ENCODE data around the gene SYNE1. TPM values are rescaled to one million over a fixed set of nuclear protein-coding genes. Genes with fewer than 3 reads are reported as not detected.

The SYNE1 gene
- total RNA-seq, 1 experiment from 2014 or later: 3.0 TPM

DNA sequence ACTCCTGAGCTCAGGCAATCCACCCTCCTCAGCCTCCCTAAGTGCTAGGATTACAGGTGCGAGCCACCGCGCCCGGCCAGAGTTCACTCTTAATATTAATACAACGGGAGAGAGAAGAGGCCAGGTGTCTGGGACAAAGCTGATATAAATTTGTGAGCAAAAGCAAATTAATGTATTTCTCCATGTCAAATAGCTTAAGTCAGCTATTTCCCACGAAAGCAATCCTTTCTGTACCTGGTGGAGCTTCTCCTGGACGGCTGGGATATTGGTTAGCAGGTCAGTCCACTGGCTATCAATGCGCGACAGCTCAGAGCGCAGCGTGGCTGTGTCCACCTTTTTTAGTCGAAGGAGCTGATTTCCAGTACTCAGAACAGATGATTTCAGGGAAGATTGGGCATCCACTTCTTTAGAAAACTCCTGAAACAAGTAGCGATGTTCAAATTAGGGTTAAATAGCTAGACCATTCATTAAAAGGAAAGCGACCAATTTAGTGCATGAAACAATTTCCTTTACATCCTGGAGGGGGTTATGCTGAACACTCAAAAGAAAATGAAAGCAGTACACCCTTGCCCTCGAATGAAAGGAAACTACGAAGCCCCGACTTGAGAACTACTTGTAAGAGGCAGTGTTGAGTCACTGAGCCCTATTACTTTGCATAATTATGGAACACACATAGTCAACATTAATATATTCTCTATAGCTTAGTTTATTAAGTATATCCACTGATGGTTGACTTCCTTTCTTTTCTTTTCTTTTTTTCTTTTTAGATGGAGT lies 403.4 kb downstream of the SYNE1 start:
- Histone ChIP-seq H4K5ac (ENCODE audit: insufficient read length, low read depth, low read length) (no peak overlapping the region), H2AK5ac (ENCODE audit: insufficient read length, low read length) (no peak overlapping the region), H4K91ac (ENCODE audit: insufficient read length, low read depth, low read length) (no peak overlapping the region), H3K27ac (ENCODE audit: insufficient read length, low read depth, low read length) (no peak overlapping the region), H4K20me1 (ENCODE audit: control insufficient read depth, insufficient read depth, insufficient read length) (no peaks in the 10 kb centered on the region), H3K9me3 (ENCODE audit: control insufficient read depth, low read depth, low read length) (no peaks in the 10 kb centered on the region), H3K14ac (ENCODE audit: insufficient read depth, low read length) (no peak overlapping the region), H3K56ac (ENCODE audit: insufficient read length, low read depth, low read length) (no peak overlapping the region), H3K27me3 (ENCODE audit: insufficient read depth, low read length) (no peaks in the 10 kb centered on the region; the same call in 1 of the 2 replicates), H2BK12ac (ENCODE audit: insufficient read length, low read depth, low read length) (no peak overlapping the region), H3K23ac (ENCODE audit: insufficient read length, low read depth, low read length) (no peak overlapping the region), H2BK20ac (ENCODE audit: low read depth, low read length, poor library complexity, severe bottlenecking) (no peak overlapping the region), H2BK5ac (ENCODE audit: insufficient read length, low read length) (no peak overlapping the region), H2AFZ (ENCODE audit: low read length) (no peak overlapping the region), H2BK120ac (ENCODE audit: low read depth, low read length, poor library complexity, severe bottlenecking) (no peak overlapping the region), H3K9ac (ENCODE audit: extremely low read depth, insufficient read length, low read length) (no peak overlapping the region), H4K8ac (replicated peaks; ENCODE audit: insufficient read length, low read depth, low read length) (no peak overlapping the region), H3K79me1 (ENCODE audit: insufficient read depth, low read depth, low read length, poor library complexity, severe bottlenecking) (no peaks in the 10 kb centered on the region), H3K4me2 (ENCODE audit: insufficient read depth, insufficient read length, low read length) (no peak overlapping the region), H3K4ac (ENCODE audit: low read depth, low read length) (no peak overlapping the region), H3K23me2 (ENCODE audit: insufficient read length, low read depth, low read length, poor library complexity, severe bottlenecking) (no peaks in the 10 kb centered on the region), H3K79me2 (ENCODE audit: insufficient read depth, low read length) (no peaks in the 10 kb centered on the region), H3K18ac (ENCODE audit: insufficient read length, low read depth, low read length) (no peak overlapping the region), H3T11ph (ENCODE audit: low read length) (no peak overlapping the region), H3K4me1 (ENCODE audit: insufficient read depth, low read length) (no peaks in the 10 kb centered on the region), H2BK15ac (ENCODE audit: low read depth, low read length) (no peak overlapping the region)
- WGBS (ENCODE audit: extremely low coverage, insufficient read length, low lambda C conversion rate): no CpG with 5 or more reads among the region's 17 CpGs
- DNase-seq: no peak
- no peaks in the 10 kb centered on the region for H3K4me1 Mint-ChIP-seq
- TF ChIP-seq, protein P1, sequence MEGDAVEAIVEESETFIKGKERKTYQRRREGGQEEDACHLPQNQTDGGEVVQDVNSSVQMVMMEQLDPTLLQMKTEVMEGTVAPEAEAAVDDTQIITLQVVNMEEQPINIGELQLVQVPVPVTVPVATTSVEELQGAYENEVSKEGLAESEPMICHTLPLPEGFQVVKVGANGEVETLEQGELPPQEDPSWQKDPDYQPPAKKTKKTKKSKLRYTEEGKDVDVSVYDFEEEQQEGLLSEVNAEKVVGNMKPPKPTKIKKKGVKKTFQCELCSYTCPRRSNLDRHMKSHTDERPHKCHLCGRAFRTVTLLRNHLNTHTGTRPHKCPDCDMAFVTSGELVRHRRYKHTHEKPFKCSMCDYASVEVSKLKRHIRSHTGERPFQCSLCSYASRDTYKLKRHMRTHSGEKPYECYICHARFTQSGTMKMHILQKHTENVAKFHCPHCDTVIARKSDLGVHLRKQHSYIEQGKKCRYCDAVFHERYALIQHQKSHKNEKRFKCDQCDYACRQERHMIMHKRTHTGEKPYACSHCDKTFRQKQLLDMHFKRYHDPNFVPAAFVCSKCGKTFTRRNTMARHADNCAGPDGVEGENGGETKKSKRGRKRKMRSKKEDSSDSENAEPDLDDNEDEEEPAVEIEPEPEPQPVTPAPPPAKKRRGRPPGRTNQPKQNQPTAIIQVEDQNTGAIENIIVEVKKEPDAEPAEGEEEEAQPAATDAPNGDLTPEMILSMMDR (conservative IDR thresholded peaks at IDR 0.05): no peak
- no peaks in the 10 kb centered on the region for H3K36me3 Mint-ChIP-seq (ENCODE audit: insufficient read depth in 1 of 3, low read depth in 3 of 3)
- no peaks in the 10 kb centered on the region for H3K27me3 Mint-ChIP-seq (ENCODE audit: low read depth)
- no peak overlapping the region for H3K27ac Mint-ChIP-seq
- no peak overlapping the region for H3K4me3 Mint-ChIP-seq
- H3K9me3 Mint-ChIP-seq: no peaks in the 10 kb centered on the region
